Measurements from ENCODE around the gene URB2. TPM values are rescaled to one million over a fixed set of nuclear protein-coding genes. Genes with fewer than 3 reads are reported as not detected.

The URB2 gene
- total and polyA plus RNA-seq, 10 of the 15 experiments (the other 5 are each of a cell fraction or from before 2014, with no cell fraction given): 2.7 to 24.0 (median 16.9) TPM

- no peak for TF ChIP-seq CEBPZ (IDR thresholded peaks at IDR 0.05; ENCODE audit: low read depth, low read length)
- no peak for TF ChIP-seq ZSCAN29 (IDR thresholded peaks at IDR 0.05)
- no peak for TF ChIP-seq HCFC1 (IDR thresholded peaks at IDR 0.05; ENCODE audit: low read length)
Observed at GRCh38 chr1:229709500-229710013, 83.5 kb downstream of the URB2 start (continued).

Other genes with a start within 250 kb of the URB2 start
- not detected in 2 replicates for gene ACTA1, start 192.2 kb upstream of the URB2 start, total RNA-seq (2014; rRNA removed)
- not detected in 2 replicates for gene ACTA1, start 192.2 kb upstream of the URB2 start, total RNA-seq (2014; rRNA removed; fragmentation: Illumina TruSeq; extraction: Trizol)
- not detected in 2 replicates for gene ACTA1, start 192.2 kb upstream of the URB2 start, total RNA-seq (2021)
- 0.05 TPM in 1 of 2 replicates, not detected in the other for gene ACTA1, start 192.2 kb upstream of the URB2 start, polyA plus RNA-seq (2011; rRNA removed)
- gene ACTA1, start 192.2 kb upstream of the URB2 start, polyA plus RNA-seq (2014; fragmentation: Illumina TruSeq; extraction: Trizol): not detected in 2 replicates
- not detected for gene ACTA1, start 192.2 kb upstream of the URB2 start, polyA plus RNA-seq (2014; fragmentation: Nextera tagmentation; extraction: Ambion mirVana)
- 0.35 TPM in 1 of 2 replicates, not detected in the other for gene ACTA1, start 192.2 kb upstream of the URB2 start, polyA plus RNA-seq (2014; rRNA removed)
- gene ACTA1, start 192.2 kb upstream of the URB2 start, polyA plus RNA-seq (2016; fragmentation: Nextera tagmentation; extraction: Ambion mirVana): under 1 TPM in 1 of 2 experiments, not detected in 1; 0.12 TPM
- gene NUP133, start 117.9 kb upstream of the URB2 start, total RNA-seq (2014; rRNA removed): 32.1 and 33.4 TPM in 2 replicates
- gene NUP133, start 117.9 kb upstream of the URB2 start, total RNA-seq (2014; rRNA removed; fragmentation: Illumina TruSeq; extraction: Trizol): 33.1 and 36.4 TPM in 2 replicates
- 45.4 and 46.0 TPM in 2 replicates for gene NUP133, start 117.9 kb upstream of the URB2 start, total RNA-seq (2021)
- 24.2 and 26.9 TPM in 2 replicates for gene NUP133, start 117.9 kb upstream of the URB2 start, polyA plus RNA-seq (2011; rRNA removed)
- gene NUP133, start 117.9 kb upstream of the URB2 start, polyA plus RNA-seq (2014; fragmentation: Illumina TruSeq; extraction: Trizol): 24.1 and 35.4 TPM in 2 replicates
- 10 to 100 TPM; 10.9 to 24.3 TPM for gene NUP133, start 117.9 kb upstream of the URB2 start, polyA plus RNA-seq (2014; fragmentation: Nextera tagmentation; extraction: Ambion mirVana)
- 26.7 and 31.6 TPM in 2 replicates for gene NUP133, start 117.9 kb upstream of the URB2 start, polyA plus RNA-seq (2014; rRNA removed)
- 10 to 100 TPM; 26.9 to 34.5 TPM for gene NUP133, start 117.9 kb upstream of the URB2 start, polyA plus RNA-seq (2016; fragmentation: Nextera tagmentation; extraction: Ambion mirVana)
- gene ABCB10, start 67.5 kb upstream of the URB2 start, total RNA-seq (2014; rRNA removed): 27.6 and 31.8 TPM in 2 replicates
- 25.4 and 26.1 TPM in 2 replicates for gene ABCB10, start 67.5 kb upstream of the URB2 start, total RNA-seq (2014; rRNA removed; fragmentation: Illumina TruSeq; extraction: Trizol)
- gene ABCB10, start 67.5 kb upstream of the URB2 start, total RNA-seq (2021): 30.5 and 33.1 TPM in 2 replicates
- 16.7 and 23.0 TPM in 2 replicates for gene ABCB10, start 67.5 kb upstream of the URB2 start, polyA plus RNA-seq (2011; rRNA removed)
- gene ABCB10, start 67.5 kb upstream of the URB2 start, polyA plus RNA-seq (2014; fragmentation: Illumina TruSeq; extraction: Trizol): 21.8 and 27.5 TPM in 2 replicates
- 10 to 100 TPM; 11.7 to 11.8 TPM for gene ABCB10, start 67.5 kb upstream of the URB2 start, polyA plus RNA-seq (2014; fragmentation: Nextera tagmentation; extraction: Ambion mirVana)
- gene ABCB10, start 67.5 kb upstream of the URB2 start, polyA plus RNA-seq (2014; rRNA removed): 16.1 and 16.7 TPM in 2 replicates
- gene ABCB10, start 67.5 kb upstream of the URB2 start, polyA plus RNA-seq (2016; fragmentation: Nextera tagmentation; extraction: Ambion mirVana): 10 to 100 TPM in 1 of 2 experiments, 1 to 10 TPM in 1; 8.0 to 16.6 TPM
- gene TAF5L, start 125 bp upstream of the URB2 start, total RNA-seq (2014; rRNA removed): 18.9 and 25.7 TPM in 2 replicates
- 19.2 and 19.5 TPM in 2 replicates for gene TAF5L, start 125 bp upstream of the URB2 start, total RNA-seq (2014; rRNA removed; fragmentation: Illumina TruSeq; extraction: Trizol)
- gene TAF5L, start 125 bp upstream of the URB2 start, total RNA-seq (2021): 24.8 and 26.2 TPM in 2 replicates
- 20.4 and 24.5 TPM in 2 replicates for gene TAF5L, start 125 bp upstream of the URB2 start, polyA plus RNA-seq (2011; rRNA removed)
- 21.4 and 26.1 TPM in 2 replicates for gene TAF5L, start 125 bp upstream of the URB2 start, polyA plus RNA-seq (2014; fragmentation: Illumina TruSeq; extraction: Trizol)
- 1 to 10 TPM; 1.1 to 1.3 TPM for gene TAF5L, start 125 bp upstream of the URB2 start, polyA plus RNA-seq (2014; fragmentation: Nextera tagmentation; extraction: Ambion mirVana)
- 22.0 and 23.8 TPM in 2 replicates for gene TAF5L, start 125 bp upstream of the URB2 start, polyA plus RNA-seq (2014; rRNA removed)
- 1 to 10 TPM; 2.4 to 3.7 TPM for gene TAF5L, start 125 bp upstream of the URB2 start, polyA plus RNA-seq (2016; fragmentation: Nextera tagmentation; extraction: Ambion mirVana)

Data from GM12878 (cell line).